NCI-H2227 (cell line): ENCODE data around the gene REG1B.
"Not testable (repeated sequence)": the region's sequence is repeated elsewhere in the genome, so short reads cannot be mapped to it uniquely, and the experiment has no call there.

ENCODE experiments used
- DNase-seq: peaks from one replicate; lab custom pipeline; 2025; ENCODE audit not compliant: unreplicated experiment; lab: John Stamatoyannopoulos, UW

Gene REG1B

GRCh38 chr2:79084495-79085135 lies 3.2 kb downstream of the REG1B start:
- DNase-seq, result no peak

- DNase-seq, result no peak
These were observed 4.1 kb downstream of the REG1B start for GRCh38 chr2:79083597-79084251.

- no peak for DNase-seq
These were observed 4.8 kb downstream of the REG1B start for GRCh38 chr2:79082987-79083386.

- DNase-seq, result no peak
These were observed 16.7 kb downstream of the REG1B start for GRCh38 chr2:79071078-79071477.

GRCh38 chr2:79065201-79065600 lies 22.6 kb downstream of the REG1B start:
- no peak for DNase-seq

GRCh38 chr2:79054769-79055168 lies 33.0 kb downstream of the REG1B start:
- not testable (repeated sequence) for DNase-seq

- not testable (repeated sequence) for DNase-seq
These were observed 34.3 kb downstream of the REG1B start for GRCh38 chr2:79053486-79053885.

GRCh38 chr2:79041032-79041448 lies 46.8 kb downstream of the REG1B start:
- DNase-seq, result peak; percentile 51

GRCh38 chr2:79039944-79040343 lies 47.8 kb downstream of the REG1B start:
- DNase-seq, result no peak
